PC-9 (cell line): ENCODE measurements around the gene WDR93.

Experiments used
- CTCF ChIP-seq: fragments of 200-600 bp; sonication (generic); conservative IDR thresholded peaks from 2 replicates; pipeline ENCODE4 v1.6.1; 2017; ENCODE audit warnings: mixed run types, antibody characterized with exemption, mild to moderate bottlenecking, moderate library complexity
- EZH2 ChIP-seq: fragments of 200-600 bp; sonication (generic); IDR thresholded peaks from 2 replicates; pipeline ENCODE4 v1.8.0; 2017; ENCODE audit warnings: antibody characterized with exemption, low read depth

GRCh38 chr15:89652131-89652530 lies 38.5 kb upstream of the WDR93 start:
- TF ChIP-seq CTCF (no peak), EZH2 (no peak)
